NCI-H69 (cell line): ENCODE results near the gene SCYGR5.
"Not testable (repeated sequence)": the region's sequence is repeated elsewhere in the genome, so short reads cannot be mapped to it uniquely, and the experiment has no call there.

ENCODE experiments used
- DNase-seq: peaks from one replicate; lab custom pipeline; 2025; lab: John Stamatoyannopoulos, UW

Gene SCYGR5

DNA sequence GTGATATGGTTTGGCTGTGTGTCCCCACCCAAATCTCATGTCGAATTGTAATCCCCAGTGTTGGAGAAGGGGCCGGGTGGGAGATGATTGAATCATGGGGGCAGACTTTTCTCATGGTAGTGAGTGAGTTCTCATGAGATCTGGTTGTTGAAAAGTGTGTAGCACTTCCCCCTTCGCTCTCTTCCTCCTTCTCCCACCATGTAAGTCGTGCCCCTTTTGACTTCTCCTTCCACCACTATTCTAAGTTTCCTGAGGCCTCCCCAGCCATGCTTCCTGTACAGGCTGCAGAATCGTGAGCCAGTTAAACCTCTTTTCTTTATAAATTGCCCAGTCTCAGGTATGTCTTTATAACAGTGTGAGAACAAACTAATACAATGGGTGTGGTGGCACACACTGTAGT is 7.0 kb downstream of the SCYGR5 start:
- not testable (repeated sequence) for DNase-seq

DNA sequence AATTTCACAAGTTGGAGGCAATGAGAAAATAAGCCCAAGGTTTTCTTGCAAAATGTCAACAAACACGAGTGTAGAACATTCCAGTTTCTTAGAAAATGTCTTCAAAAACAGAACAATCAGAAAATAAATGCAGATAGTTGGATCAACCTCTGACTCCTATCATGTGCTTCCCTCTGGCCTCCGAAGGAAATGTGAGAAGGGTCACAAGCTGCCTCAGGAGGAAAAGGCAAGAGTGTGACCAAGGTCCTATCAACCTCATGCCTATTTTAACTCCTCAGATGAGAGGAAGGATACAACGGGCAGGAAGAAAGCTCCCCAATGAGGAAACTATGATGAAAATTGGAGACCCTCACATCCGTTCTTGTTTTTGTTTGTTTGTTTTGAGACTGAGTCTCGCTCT is 7.9 kb downstream of the SCYGR5 start:
- DNase-seq = no peak

DNA sequence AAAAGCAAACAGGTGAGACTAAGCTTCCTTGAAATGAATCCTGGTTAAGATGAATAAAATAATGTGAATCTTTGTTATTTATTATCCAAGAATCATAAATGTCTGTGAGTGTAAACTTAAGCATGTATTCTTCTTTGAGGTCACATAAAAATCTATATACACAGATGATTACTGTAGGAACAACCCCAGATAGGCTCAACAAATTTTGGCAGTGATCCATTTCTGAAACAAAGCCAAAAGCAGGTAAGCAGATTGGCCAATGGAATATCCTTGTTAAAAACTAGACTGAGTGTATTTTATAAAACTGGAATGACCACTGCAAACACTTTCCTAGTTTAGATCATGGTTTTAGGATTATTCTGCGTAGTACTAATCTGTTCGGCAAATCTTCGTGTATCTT is 11.3 kb downstream of the SCYGR5 start:
- no peak for DNase-seq

DNA sequence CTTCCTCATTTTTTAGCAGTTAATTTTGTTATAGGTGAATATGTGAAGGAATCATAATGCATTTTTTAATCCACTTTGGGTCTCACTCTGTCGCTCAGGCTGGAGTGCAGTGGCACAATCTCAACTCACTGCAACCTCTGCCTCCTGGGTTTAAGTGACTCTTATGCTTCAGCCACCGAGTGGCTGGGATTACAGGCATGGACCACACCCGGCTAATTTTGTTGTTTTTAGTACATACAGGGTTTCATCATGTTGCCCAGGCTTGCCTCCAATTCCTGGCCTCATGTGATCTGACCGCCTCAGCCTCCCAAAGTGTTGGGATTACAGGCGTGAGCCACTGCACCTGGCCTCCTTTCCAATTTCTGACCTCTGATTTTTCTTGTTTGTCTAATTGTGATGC is 17.7 kb downstream of the SCYGR5 start:
- no peak for DNase-seq

DNA sequence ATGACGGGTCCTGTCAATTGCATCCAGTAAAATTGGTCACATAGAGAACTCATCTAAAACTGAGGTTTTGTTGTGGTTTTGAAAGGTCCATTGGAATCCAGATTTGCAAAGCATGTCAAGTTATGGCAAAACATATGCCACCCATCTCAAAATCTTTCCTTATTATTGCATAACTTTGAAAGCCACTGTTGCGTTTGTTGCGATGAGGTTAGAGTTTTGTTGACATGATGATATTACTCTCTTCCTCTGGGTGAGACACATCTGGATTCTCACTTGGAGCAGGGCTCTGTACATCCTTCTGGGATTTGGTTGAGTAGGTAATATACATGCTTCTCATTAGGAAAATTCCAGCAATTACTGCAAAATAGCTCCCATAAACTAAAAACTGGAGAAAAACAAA is 20.6 kb downstream of the SCYGR5 start:
- no peak for DNase-seq

DNA sequence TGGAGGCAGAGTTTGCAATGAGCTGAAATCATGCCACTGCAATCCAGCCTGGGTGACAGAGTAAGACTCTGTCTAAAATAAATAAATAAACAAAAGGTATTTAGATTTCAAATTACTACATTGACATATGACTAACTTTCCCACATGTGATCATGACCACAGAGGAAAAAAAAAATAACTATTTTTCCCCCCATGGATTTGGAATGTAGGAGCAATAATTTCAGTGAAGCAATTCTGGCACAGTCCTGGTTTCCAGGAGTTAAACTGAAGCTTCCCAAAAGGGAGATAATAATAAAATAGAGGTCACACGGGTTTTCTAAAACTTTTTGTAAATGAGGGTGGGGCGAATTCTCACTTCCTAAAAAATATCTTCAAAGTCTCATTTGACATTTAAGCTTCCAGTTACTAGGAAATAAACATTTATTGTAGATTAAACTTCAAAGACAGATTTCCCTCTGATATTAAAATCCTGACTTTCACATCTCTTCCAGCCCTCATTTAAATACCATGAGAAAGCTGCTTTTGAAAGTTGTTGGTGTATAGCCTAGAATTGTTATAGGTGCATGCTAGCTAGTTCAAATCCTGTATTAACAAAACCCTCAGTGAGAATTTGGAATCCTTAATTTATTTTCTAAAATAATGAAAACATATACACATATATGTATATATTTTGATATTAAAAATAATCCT is 30.5 kb downstream of the SCYGR5 start:
- DNase-seq = no peak

DNA sequence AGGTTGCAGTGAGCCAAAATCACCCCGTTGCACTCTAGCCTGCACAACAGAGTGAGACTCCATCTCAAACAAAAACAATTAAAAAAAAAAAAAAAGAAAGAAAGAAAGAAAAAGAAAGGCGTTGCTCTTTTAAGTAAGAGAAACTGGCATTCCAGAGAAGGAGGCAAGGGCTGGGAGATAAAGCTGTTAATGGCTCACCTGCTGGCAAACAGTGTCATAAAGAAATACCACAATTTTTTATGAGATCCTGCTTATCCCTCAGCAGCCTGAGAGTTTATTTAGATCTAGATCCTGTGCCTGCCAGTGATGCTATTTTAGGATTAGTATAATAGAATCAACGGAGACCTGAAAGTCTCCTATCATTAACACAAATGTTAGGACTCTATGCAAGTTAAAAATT is 35.0 kb downstream of the SCYGR5 start:
- DNase-seq = no peak

DNA sequence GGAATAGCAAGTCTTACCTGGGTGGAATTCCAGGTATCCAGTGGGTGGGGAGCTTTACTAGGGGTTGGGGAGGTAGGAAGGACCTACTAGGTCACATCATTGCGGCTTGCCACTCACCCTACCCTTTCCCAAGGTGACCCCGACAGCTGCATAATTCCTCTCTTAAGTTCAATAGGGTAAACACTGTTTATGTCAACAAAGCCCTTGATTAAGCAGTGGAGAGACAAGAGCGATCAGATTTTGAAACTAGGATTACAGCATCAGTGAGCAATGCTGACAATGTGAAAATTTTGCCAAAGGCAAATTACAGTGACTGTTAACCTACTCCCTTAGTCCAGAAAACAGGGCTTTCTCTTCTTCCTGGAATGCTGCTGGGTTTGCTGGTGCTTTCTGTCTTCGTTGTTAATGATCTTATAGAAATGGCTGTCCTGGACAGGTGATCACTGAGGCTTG is 36.7 kb downstream of the SCYGR5 start:
- no peak for DNase-seq

DNA sequence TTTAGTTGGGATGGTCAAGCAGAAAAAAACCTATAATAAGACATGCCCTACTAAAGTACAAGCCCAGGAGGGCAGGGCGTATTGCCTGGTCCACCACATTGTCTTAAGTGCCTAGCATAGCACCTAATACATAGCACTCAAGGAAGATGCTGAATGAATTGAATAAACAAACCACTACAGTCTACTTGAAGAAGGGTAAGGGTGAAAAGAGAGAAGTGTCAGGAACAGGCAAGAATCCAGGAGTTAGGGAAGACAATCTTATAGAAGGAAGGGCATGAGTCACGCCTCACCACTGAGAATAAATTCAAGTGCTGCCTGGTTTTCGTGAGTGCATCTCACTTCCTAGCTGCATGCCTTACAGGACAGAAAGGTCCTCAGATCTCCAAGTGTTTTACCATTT is 37.4 kb downstream of the SCYGR5 start:
- no peak for DNase-seq

DNA sequence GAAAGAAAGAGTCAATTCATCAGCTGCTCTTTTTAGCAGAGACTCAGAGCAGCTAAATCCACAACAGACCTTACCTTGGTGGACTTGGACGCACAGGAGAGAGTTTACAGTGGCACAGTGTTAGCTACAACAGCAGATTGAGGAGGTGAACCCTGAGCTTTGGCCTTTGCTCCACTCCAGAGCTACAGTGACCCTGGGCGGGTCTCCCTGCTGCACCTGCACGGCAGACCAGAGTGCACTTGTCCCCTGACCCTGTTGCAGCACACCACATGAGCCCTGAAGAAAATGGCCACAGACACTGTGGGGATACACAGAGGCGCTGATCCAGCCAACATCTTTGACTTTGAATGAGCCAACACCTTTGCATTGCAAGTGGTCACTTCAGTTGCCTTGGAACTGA is 40.3 kb downstream of the SCYGR5 start:
- no peak for DNase-seq

DNA sequence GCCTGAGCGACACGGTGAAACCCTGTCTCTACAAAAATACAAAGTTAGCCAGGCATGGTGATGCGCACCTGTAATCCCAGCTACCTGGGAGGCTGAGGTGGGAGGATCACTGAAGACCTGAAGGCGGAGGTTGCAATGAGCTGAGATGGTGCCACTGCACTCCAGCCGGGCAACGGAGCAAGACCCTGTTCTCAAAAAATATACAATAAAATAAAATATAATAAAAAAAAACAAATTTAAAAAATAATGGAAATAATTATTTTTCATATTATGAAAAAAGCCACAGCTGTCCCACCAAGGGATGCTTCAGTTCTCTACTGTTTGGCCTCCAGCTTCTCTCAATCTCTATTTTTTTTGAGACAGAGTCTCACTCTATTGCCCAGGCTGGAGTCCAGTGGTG is 40.8 kb downstream of the SCYGR5 start:
- DNase-seq = no peak

DNA sequence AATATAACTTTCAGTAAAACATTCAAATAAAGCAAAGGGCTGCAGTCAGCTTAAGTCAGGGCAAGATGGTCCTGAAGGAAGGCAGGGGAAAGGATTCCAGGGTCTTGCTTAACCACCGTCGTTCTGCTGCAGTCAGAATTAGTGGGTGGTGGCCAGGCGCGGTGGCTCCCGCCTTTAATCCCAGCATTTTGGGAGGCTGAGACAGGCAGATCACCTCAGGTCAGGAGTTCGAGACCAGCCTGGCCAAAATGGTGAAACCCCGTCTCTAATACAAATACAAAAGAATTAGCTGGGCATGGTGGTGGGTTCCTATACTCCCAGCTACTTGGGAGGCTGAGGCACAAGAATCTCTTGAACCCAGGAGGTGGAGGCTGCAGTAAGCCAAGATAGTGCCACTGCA is 44.4 kb downstream of the SCYGR5 start:
- DNase-seq = no peak

DNA sequence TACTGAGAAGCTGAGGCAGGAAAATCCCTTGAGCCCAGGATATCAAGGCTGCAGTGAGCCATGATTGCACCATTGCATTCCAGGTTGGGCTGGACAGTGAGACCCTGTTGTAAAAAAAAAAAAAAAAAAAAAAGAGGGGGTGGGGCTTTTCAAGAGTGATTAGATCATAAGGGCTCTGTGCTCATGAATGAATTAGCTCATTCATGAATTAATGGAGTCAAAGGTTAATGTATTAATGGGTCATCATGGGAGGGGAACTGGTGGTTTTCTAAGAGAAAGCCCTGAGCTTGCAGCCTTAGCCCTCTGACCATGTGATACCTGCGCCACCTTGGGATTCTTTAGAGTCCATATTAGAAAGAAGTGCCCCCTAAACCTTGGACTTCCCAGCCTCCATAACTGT is 46.7 kb downstream of the SCYGR5 start:
- DNase-seq = no peak

DNA sequence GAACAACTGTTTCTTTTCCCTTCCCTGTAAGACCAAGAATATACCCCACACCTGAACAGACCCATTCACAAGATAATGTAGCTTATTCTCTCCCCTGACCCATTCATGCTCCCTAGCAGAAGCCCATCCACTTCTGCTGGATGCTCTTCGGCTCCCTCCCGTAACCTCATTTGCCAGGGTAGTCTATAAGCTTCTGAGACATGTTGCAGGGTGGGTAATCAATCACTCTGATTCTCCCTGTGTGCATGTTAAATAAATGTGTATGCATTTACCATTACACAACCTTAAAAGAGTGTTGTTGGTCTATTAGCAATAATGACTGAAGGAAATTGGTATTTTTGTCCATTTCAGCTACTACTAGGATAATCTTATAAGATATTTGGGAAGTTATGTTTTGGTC is 49.9 kb downstream of the SCYGR5 start:
- no peak for DNase-seq
